Fibroblast of upper back skin (primary cell): ENCODE measurements around the gene ANXA4.
A peak's percentile ranks its signal among the peaks of the same experiment; 100 is the strongest.
"Not testable (repeated sequence)": the region's sequence is repeated elsewhere in the genome, so short reads cannot be mapped to it uniquely, and the experiment has no call there.

Source experiments
- DNase-seq: peaks from one replicate; pipeline ENCODE4 v3.0.0-alpha.2; 2013

Gene ANXA4

DNA sequence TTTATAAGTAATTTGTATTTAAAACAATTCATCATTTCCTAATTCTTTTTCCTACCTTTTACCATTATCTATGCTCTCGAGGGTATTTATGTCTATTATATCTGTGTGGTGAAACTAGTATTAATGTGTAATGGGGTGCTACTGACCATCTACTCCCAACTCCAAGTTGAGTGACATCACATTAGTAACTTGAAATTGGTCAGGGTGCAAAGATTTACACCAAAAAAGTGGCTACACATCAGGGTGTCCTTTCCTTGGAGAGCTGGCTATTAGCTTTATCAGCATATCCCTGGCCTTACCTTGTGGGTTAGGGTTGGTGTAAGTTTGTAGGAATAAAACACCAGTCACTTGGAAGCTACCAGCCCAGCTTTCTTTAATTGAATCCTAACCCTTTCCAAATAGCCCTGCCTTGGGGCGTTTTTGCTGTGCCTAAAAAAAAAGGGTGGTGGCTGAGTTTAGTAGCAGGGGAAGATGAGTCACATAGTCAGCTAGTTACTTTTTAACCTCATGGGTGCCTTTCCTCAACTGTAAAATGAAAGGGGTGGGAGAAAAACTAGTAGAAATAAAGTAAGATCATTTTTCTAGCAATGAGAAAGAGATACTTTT, 14.0 kb downstream of the ANXA4 start:
- peak; percentile 44 for DNase-seq

DNA sequence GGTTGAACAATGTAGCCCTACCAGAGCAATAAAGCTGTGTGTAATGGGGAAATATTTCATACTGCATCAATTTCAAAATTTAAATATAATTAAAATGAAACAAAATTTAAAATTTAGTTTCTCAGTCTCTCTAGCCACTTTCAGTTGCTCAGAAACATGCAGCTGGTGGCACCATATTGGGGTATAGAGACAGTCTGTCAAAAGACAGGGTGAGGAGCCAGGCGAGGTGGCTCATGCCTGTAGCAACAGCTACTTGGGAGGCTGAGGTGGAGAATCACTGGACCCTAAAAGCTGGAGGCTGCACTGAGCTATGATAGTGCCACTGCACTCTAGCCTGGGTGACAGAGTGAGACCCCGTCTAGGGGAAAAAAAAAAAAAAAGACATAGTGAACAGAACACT, 20.1 kb downstream of the ANXA4 start:
- DNase-seq: no peak

DNA sequence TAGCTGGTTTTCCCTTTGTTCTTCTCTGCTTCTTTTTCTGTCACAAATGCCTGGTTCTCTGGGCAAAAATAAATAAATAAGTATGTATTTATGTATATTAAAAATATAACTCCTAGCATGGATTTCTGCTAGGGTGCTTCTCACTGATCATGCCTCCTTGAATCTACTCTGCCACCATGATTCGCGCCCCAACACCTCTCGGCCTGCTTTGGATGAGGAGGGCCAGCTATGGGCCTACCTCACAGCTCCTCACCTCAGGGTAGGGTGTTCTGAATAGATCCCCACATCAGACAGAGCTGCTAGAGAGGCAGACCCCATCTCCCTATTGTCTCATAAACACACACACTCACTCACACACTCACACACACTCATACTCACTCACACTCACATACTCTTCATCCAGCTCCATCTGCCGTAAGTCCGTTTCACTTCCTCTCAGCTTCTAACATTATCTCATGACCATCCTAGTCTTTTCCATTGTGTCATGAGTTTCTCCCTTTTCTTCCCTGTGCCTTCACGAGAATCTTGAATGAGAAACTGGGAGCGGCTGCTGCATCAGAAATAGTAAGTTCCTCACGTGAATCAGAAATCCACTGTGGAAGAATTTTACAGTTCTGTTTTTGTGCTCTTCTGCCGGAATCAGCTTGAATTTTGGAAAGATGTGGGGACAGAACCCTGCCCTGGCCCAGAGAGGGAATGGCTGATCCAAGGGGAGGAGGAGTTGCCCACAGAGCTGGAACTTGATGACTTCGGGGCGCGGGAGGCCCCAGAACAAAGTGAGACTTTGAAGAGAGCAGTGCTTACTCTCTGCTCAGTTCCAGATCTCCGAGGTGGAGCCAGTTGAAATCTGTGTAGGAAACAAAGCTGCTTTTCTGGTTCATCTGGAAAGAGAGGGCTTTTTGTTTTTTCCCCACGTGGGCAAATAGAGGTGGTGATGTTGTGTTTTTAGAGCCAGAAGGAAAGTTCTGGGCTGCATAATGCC, 20.9 kb downstream of the ANXA4 start:
- DNase-seq: no peak

DNA sequence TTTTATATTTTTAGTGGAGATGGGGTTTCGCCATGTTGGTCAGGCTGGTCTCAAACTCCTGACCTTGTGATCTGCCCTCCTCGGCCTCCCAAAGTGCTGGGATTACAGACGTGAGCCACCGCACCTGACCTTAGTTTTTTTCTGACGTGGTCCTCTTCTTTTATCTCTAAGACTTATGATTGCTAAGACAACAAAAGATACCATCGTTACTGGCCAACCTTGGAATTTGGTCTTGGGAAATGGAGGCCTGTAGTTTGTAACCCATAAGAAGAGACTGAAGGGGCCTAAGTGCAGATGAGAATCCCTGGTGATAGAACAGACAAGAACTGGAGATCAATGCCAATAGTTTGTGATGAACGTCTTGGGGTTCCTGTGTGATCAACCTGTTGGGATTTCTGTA, 21.9 kb downstream of the ANXA4 start:
- DNase-seq: not testable (repeated sequence)

DNA sequence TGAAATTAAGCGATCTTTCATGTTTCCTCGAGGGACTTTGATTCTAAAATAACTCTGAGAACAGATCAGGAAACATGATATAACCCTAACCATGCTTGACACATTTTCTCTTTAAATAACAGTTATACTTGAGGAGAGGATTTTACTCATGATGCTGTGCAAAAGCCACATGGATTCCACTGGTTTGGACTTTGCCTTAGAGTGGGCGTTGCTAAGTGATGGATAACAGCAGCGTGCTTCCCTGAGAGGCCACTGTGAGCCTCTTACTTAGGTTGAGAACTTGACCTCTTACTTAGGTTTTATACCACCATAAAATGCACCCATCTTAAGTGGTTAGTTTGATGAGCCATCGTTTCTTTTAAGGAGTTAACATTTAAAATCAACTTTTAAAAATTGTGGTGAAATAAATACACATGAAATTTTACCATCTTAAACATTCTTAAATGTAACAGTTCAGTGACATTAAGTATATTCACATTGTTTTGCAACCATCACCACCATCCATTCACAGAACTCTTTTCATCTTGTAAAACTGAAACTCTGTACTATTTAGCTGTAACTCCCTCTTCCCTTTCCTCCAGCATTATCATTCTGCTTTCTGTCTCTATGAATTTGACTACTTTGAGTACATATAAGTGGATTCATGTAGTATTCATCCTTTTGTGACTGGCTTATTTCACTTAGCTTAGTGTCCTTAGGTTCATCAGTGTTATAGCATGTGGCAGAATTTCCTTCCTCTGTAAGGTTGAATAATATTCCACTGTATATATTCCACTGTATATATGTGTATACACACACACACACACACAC, 22.6 kb downstream of the ANXA4 start:
- no peak for DNase-seq

DNA sequence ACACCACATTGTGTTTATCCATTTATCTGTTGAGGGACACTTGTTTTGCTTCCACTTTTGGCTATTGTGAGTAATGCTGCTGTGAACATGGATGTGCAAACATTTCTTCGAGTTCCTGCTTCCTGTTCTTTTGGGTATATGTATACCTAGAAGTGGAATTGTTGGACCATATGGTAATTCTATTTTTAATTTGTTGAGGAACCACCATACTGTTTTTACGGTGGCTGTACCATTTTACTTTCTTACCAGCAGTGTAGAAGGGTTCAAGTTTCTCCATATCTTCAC, 23.1 kb downstream of the ANXA4 start:
- DNase-seq: no peak

DNA sequence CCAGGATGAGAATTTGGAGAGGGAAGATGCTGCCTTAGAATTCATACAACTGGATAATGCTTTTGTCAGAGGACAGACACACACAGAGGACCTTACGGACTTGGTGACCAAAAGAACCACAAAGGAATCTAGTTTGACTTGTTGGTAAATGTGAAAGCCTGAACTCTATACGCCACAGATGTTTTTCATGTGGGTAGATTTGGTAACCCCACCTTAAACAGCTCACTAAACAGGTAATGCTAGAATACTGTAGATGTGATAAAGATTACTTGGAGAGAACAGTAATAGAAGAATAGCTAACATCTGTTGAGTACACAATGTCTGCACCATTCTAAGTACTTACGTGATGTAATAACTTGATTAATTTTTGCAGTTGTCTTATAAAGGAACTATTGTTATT, 24.1 kb downstream of the ANXA4 start:
- no peak for DNase-seq

DNA sequence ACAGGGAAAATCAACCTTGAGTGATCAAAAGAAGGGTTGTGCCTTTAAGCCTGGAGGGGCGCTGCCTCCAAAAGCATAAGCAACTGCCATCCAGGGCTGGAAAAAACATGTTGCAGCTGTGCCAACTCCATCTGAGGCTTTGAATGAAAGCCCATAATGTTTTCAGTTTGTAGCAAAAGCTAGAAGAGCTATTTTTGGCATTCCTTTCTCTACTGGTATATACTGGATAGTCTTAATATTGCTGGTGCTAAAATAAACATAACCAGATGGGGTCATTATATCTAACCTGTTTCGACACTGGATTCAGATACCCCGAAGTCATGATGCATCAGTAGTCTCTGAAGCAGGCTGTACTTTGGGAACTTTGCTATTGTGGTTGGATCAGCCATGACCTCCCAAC, 25.1 kb downstream of the ANXA4 start:
- peak; percentile 34 for DNase-seq

DNA sequence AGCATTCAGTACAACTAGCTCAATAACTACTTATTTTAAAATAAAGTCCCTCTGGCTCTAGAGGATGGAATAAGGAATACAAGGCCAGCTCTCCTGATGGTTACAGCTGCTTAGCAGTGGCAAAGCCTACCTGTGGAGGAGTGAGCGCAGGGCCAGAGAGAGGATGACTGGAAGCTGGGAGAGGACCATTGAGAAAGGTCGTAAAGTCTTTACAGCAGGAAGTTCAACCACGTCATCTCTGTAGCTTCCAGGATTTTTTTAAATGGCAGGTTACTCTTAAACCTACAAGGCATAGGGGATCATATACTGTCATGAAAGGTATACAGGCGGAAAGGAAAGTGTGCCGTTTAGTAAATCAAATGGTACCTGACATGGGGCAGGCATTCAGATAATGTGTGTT, 26.3 kb downstream of the ANXA4 start:
- no peak for DNase-seq

DNA sequence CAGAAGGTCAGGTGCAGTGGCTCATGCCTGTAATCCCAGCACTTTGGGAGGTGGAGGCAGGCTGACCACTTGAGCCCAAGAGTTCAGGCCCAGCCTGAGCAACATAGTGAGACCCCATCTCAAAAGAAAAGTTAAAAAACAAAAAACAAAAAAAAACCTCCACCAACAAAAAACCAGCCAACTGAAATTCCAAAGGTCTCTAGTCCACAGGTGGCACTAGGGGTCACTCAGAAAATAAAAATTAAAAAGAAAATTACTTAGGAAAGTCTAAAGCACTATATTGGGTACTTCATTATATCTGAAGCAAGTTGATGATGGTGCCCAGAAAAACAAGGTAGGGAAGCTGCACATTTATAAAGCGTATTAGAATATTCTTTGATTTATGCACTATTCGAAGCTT, 26.9 kb downstream of the ANXA4 start:
- no peak for DNase-seq

DNA sequence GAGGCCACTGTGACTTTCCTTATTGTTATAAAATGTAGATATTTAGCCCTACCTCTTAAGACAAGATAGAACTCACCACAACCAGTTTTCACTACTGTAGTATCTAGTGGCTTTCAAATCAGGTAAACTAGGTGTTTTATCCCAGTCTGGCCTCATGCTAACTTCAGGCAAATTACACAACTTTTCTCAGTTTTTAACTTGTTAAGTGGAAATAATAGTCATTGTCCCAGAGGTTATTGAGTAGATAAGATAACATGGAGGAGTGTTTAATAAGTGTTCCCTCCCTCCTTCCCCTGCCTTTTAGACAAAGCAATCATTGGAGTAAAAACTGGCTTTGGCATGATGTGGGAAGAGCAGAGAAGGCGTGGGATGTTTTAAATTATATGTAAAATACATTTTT, 27.3 kb downstream of the ANXA4 start:
- DNase-seq: no peak

DNA sequence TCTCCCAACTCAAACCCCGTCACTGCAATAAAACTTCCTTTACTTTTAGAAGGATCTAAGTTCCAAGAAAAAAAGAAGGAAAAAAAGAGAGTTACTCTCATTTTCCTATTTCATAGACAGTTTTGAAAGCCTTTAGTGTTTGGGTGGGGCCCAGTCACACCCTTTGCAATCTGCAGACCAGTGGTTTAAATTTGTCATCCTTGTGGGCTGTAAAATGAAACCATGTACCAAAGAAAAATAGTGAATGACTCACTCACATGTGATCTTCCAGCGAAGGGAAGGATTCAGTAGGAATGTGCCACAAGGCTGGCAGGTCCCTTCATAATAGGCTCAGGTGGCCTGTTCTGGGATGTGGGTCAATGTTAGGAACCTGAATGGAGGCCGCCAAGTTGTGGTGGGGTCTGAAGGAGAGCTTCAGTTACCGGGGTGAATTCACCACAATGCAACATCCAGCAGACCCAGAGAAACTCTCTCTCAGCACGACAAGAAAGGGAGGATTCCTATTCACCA, 28.3 kb downstream of the ANXA4 start:
- DNase-seq: peak; percentile 67

DNA sequence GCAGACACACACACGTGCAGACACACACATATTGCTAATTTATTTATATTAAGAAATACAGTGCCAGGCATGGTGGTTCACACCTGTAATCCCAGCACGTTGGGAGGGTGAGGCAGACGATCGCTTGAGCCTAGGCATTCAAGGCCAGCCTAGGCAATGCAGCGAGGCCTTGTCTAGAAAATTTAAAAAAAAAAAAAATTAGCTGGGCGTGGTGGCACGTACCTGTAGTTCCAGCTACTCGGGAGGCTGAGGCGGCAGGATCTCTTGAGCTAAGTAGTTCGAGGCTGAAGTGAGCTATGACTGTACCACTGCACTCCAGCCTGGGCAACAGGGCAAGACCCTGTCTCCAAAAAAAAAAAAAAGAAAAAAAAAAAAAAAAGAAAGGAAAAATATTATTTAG, 28.8 kb downstream of the ANXA4 start:
- DNase-seq: no peak

DNA sequence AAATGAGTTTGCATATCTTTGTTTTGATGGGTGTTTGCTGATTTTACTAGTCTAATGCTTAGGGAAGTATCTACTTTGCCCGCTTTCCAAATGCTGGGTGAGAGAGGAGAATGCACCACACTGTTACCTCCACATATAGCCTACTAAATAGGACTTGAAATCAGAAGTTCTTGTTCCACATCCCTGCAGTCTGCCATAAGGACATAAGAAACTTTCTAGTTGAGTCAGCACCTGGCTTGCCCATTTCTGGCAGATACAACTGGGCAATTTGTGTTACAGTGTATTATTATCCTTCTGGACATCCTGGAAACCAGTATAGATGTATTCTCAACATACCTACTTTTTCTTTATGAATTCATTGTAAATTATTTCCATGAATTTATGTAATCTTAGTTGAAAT, 29.5 kb downstream of the ANXA4 start:
- no peak for DNase-seq

DNA sequence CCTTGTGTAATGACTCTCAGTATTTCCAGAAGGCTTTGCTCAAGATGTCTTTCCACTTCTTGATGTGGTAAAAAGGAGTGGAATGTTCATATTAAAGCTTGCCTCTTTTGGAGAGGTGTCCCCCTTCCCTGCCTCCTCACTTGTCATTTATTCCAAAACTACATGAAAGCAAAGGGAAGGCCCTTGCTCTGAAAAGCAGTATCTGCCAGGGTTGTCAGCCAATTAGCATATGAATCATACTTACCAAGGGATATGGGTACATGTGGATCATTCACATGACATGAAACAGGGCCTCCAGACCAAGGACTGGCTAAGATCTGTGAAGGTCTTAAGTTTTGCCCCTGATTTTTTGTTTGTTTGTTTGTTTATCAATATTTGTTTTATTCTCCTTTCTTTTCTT, 31.3 kb downstream of the ANXA4 start:
- peak; percentile 28 for DNase-seq

DNA sequence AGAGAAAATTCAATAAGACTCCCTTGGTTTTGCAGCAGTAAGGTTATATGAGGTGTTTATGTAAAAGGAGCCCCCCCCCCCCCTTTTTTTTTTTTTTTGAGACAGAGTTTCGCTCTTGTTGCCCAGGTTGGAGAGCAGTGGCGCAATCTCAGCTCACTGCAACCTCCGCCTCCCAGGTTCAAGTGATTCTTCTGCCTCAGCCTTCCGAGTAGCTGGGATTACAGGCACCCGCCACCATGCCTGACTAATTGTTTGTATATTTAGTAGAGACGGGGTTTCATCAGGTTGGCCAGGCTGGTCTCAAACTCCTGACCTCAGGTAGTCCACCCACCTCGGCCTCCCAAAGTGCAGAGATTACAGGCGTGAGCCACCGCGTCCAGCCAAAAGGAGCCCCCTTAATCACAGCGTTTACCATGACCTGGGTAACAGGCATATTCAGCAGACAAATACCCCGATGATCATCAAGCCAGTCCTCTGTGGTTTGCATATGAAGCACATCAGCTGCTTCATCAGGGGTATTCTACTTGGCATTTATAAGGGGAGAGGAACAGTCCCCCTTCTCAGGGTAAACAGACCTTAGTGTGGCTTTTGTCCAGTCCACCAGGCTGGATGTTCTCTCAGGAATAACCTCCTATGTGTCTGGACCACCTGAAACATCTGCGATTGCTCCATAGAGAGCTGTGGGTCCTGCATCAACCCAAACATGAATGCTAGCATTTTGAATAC, 32.5 kb downstream of the ANXA4 start:
- not testable (repeated sequence) for DNase-seq

DNA sequence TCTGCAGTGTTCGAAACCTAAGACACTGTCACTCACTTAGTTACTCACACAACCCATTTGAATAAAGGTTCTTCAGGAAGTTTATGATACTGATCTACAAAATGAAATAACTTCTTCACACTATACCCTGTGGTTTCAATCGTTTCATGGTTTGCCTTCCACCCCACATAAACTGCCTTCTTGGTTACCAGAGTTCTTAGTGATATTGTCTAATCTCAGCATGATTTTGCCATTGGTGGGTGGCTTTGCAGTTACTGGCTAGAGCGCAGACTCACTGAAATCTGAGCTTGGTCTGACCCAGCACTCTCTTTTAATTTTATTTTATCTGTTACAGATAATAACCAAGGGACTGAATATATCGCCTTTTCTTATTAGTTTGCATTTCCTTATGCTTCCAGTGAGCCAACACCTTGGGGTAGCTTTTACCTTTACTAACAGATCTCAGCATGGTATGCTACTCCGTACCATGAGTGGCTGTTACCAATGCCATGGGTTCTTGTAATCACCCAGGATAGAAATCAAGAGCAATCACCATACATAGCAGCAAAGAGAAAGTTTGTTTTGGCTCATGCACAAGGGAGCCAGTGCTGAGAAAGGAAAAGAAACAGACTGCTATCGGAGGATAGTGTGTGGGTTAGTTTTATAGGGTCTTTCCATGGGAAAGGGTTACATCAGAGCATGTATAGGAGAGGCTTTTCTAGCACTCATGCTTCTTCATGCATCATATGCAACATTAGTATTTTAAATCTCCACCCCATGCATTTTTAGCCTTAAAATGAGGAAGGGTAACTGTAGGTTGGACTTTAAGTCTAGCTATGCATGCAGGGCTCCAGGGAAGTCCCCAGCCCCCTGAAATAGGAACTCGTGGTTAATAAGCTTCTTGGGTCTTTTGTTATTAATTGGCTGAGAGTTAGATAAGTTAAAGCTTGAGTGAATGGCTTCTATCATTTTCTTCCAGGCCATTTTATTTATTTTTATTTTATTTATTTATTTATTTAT, 33.3 kb downstream of the ANXA4 start:
- DNase-seq: no peak

DNA sequence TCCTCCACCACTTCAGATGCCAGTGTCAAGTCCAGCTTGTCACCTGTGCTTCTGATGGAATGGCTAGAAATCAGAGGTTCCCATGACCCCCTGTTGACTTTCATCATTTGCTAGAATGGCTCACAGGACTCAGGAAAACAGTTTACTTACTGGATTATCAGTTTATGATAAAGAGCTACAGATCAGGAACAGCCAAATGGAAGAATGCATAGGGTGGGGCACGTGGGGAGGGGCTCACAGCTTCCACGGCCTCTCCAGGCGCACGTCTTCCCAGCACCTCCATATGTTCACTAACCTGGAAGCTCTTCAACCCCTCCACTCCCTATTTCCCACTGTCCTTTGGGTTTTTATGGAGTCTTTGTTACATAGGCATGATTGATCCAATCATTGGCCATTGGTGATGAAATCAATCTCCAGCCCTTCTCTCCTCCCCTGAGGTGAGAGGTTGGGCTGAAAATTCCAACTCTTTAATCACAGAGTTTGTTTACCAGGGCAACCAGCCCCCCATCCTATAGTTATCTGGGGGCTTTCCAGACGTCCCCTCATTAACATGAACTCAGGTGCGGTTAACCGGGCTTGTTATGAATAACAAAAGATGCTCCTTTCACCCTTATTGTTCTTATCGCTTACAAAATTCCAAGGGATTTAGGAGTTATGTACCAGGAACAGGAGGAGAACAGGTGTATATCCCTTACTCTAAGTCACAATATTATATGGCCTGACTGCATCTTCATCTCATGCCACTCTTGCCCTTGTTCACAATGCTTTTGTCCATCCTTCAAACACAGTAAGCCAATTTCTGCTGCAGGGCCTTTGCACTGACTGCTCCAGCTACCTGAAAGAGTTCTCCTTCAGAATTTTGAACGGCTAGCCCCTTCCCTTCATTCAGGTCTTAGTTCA, 35.2 kb downstream of the ANXA4 start:
- no peak for DNase-seq

DNA sequence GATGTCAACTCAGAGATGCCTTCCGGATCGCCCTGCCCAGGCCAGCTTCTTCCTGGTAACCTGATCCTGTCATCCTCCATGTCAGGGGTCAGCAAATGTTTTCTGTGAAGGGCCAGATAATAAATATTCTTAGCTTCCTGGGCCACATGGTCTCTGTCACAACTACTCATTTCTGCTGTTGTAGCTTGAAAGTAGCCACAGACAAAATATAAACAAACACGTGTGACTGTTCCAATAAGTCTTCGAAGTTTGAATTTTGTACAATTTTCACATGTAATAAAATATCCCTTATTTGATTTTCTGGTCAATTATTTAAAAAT, 35.8 kb downstream of the ANXA4 start:
- DNase-seq: no peak

DNA sequence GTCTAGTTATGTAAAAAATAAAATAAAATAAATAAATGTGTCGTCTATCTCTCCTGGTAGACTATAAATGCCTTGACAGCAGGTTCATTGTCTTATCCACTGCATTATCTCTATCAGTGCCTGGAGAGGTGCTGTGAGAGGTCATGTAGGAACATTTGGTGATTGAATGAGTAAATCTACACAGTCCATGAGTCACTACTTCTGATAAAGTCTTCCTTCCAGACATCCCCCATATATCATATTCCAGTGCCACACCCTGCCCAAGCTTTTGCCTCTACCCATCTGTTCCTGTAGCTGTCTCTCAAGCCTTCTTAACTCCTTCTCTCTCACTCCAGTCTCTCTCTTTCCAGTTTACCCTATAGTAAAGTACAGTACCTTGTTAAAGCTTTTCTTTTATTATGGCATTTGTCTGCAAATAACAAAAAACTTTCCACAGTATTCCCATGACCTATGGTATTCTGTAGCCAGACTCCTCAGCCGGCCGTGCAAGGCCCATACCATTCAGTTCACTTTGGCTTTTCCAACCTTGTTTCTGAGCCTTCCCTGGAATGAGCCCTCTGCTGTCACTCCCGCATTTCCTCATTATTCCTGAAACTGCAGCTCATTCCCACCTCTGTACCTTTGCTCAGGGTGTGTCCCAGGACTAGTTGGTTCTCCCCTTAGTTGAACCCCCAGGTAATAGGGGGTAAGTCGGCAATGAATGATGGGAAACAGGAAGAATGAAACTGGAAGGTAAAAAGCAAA, 37.5 kb downstream of the ANXA4 start:
- DNase-seq: no peak
